ENCODE data around the gene PYGM. TPM values are rescaled to one million over a fixed set of nuclear protein-coding genes. Genes with fewer than 3 reads are reported as not detected.

The PYGM gene
- total and polyA plus RNA-seq, 12 donors = 1.4 to 10.1 (median 3.8) TPM

GRCh38 chr11:64745189-64745520, 14.6 kb downstream of the PYGM start:
- Histone ChIP-seq H3K36me3 (replicated peaks in 1 of 2) (no peaks in the 10 kb centered on the region), H3K4me1 (replicated peaks in 1 of 2) (peaks cover 15 to 39% of the 10 kb centered on the region in 2 donors), H3K27me3 (peaks cover 8% of the 10 kb centered on the region), H3K9me3 (replicated peaks in 1 of 3) (no peaks in the 10 kb centered on the region), H3K4me3 (peak overlapping the region in 2 of 4 donors; percentile 3 to 56), H3K27ac (peak overlapping the region; percentile 54 to 91 (median 77))
- WGBS, 4 donors = 0 to 3% (median 1%) methylated on average over 7 to 20 of the region's 20 CpGs
- intact Hi-C loops (cut with DNase I) = no loop called here
- no peak for TF ChIP-seq CTCF (IDR thresholded peaks at IDR 0.05)
- TF ChIP-seq POLR2A (IDR thresholded peaks at IDR 0.05) = no peak
- DNase-seq = peak in 6 of 7 donors; percentile 62 to 82 (median 67)

GRCh38 chr11:64744544-64745188, 15.1 kb downstream of the PYGM start:
- Histone ChIP-seq H3K36me3 (replicated peaks in 1 of 2) (no peaks in the 10 kb centered on the region), H3K27ac (peak overlapping the region; percentile 54 to 91 (median 77)), H3K9me3 (replicated peaks in 1 of 3) (no peaks in the 10 kb centered on the region), H3K4me3 (peak overlapping the region in 2 of 4 donors; percentile 3 to 56), H3K27me3 (peaks cover 8% of the 10 kb centered on the region), H3K4me1 (replicated peaks in 1 of 2) (peaks cover 15 to 39% of the 10 kb centered on the region in 2 donors)
- intact Hi-C loops (cut with DNase I) = no loop called here
- no peak for TF ChIP-seq CTCF (IDR thresholded peaks at IDR 0.05)
- no peak for TF ChIP-seq POLR2A (IDR thresholded peaks at IDR 0.05)
- 0 to 1% (median 0%) methylated on average over 2 to 88 of the region's 89 CpGs for WGBS, 4 donors
- DNase-seq = no peak

- Histone ChIP-seq H3K4me3 (peak within 1 kb of the TSS in 2 of 4 donors; percentile 37 to 56), H3K27me3 (peaks cover 8% of the 10 kb centered on the region), H3K36me3 (replicated peaks in 1 of 2) (no peaks in the 10 kb centered on the region), H3K27ac (peak within 1 kb of the TSS; percentile 54 to 91 (median 77)), H3K9me3 (replicated peaks in 1 of 3) (no peaks in the 10 kb centered on the region), H3K4me1 (replicated peaks in 1 of 2) (peaks cover 15 to 39% of the 10 kb centered on the region in 2 donors)
- intact Hi-C loops (cut with DNase I) = no loop called here
- DNase-seq = peak; percentile 72 to 85 (median 78)
- 0 to 2% (median 1%) methylated on average over 11 to 57 of the region's 57 CpGs for WGBS, 4 donors
- TF ChIP-seq POLR2A (IDR thresholded peaks at IDR 0.05) (no peak), CTCF (IDR thresholded peaks at IDR 0.05) (peak; percentile 20 to 74 (median 56))
Measured at GRCh38 chr11:64743591-64744543, 15.9 kb downstream of the PYGM start, which contains the start of gene RASGRP2. Gene RASGRP2 (minus strand): TSS chr11:64744142. CDS start chr11:64742866, 1,276 bp downstream.
